HEK293 (cell line): Measurements from ENCODE around the gene LIMCH1.

Source experiments
- CTCF ChIA-PET: fragments of 350-600 bp; formaldehyde crosslinking; extraction: SDS; loops from one replicate; lab custom pipeline; 2021; ENCODE audit warnings: antibody characterized with exemption; lab: Yijun Ruan, JAX
- POLR2A ChIA-PET: fragments of 300-600 bp; formaldehyde crosslinking; extraction: SDS; loops from one replicate; lab custom pipeline; 2020; ENCODE audit warnings: antibody characterized with exemption, inconsistent platforms; lab: Yijun Ruan, JAX
- H3K27ac ChIP-seq: fragments of 200-500 bp; sonication (Bioruptor generic); 2 replicates; pipeline ENCODE4 v1.5.1; 2014; ENCODE audit warnings: low read depth, low read length, control low read depth, inconsistent platforms; ENCODE audit errors: extremely low read depth
- H3K36me3 ChIP-seq, 2 experiments: fragments of 200-500 bp in 1 of 2; sonication (Bioruptor generic) in 1 of 2; 1 replicate in 1 of 2; 2 replicates in 1 of 2; pipeline ENCODE4 v1.5.1; 2014 to 2017; ENCODE audit warnings: inconsistent platforms in 2 of 2, low read length in 2 of 2; ENCODE audit not compliant: control insufficient read depth in 2 of 2, insufficient read depth in 1 of 2
- H3K4me1 ChIP-seq: fragments of 200-500 bp; sonication (Bioruptor generic); 2 replicates; pipeline ENCODE4 v1.5.1; 2014; ENCODE audit warnings: mild to moderate bottlenecking, low read length, inconsistent platforms; ENCODE audit not compliant: control insufficient read depth, insufficient read depth
- H3K4me3 ChIP-seq: 2 replicates; pipeline ENCODE4 v1.5.1; 2011; ENCODE audit warnings: low read depth, mild to moderate bottlenecking, control low read depth, low read length, moderate library complexity
- H3K9me3 ChIP-seq: fragments of 200-500 bp; sonication (Bioruptor generic); 2 replicates; pipeline ENCODE4 v1.5.1; 2014; ENCODE audit warnings: low read depth, low read length, inconsistent platforms; ENCODE audit not compliant: control insufficient read depth, insufficient read depth
- BCL11B ChIP-seq: fragments of 450-650 bp; formaldehyde crosslinking; IDR thresholded peaks from 2 replicates; pipeline ENCODE4 v1.5.1; 2016; ENCODE audit warnings: low read depth, missing biosample characterization, missing genetic modification characterization
- GLI4 ChIP-seq: fragments of 450-650 bp; formaldehyde crosslinking; IDR thresholded peaks from 2 replicates; pipeline ENCODE4 v1.5.1; 2016; ENCODE audit warnings: missing biosample characterization, missing genetic modification characterization
- HOXD13 ChIP-seq: sonication (generic); formaldehyde crosslinking; IDR thresholded peaks from 2 replicates; pipeline ENCODE4 v1.8.0; 2022; ENCODE audit warnings: missing genetic modification reagents, borderline replicate concordance
- PRDM10 ChIP-seq: fragments of 450-650 bp; formaldehyde crosslinking; IDR thresholded peaks from 2 replicates; pipeline ENCODE4 v1.5.1; 2016; ENCODE audit warnings: missing biosample characterization, missing genetic modification characterization
- RBAK ChIP-seq: fragments of 450-650 bp; formaldehyde crosslinking; IDR thresholded peaks from 2 replicates; pipeline ENCODE4 v1.5.1; 2016; ENCODE audit warnings: missing biosample characterization, missing genetic modification characterization
- SCRT2 ChIP-seq: fragments of 450-650 bp; formaldehyde crosslinking; IDR thresholded peaks from 2 replicates; pipeline ENCODE4 v1.5.1; 2016; ENCODE audit warnings: missing biosample characterization, missing genetic modification characterization
- SP7 ChIP-seq: fragments of 450-650 bp; formaldehyde crosslinking; IDR thresholded peaks from 2 replicates; pipeline ENCODE4 v1.5.1; 2016; ENCODE audit warnings: missing biosample characterization, missing genetic modification characterization
- ZBTB8A ChIP-seq: fragments of 450-650 bp; formaldehyde crosslinking; IDR thresholded peaks from 2 replicates; pipeline ENCODE4 v1.5.1; 2016; ENCODE audit warnings: missing biosample characterization, missing genetic modification characterization
- ZNF10 ChIP-seq: fragments of 450-650 bp; formaldehyde crosslinking; IDR thresholded peaks from 2 replicates; pipeline ENCODE4 v1.5.1; 2017; ENCODE audit warnings: missing biosample characterization, missing genetic modification characterization
- ZNF311 ChIP-seq: fragments of 450-650 bp; formaldehyde crosslinking; IDR thresholded peaks from 2 replicates; pipeline ENCODE4 v1.5.1; 2017; ENCODE audit warnings: missing biosample characterization, missing genetic modification characterization, borderline replicate concordance
- ZNF324 ChIP-seq: fragments of 450-650 bp; formaldehyde crosslinking; IDR thresholded peaks from 2 replicates; pipeline ENCODE4 v1.5.1; 2016; ENCODE audit warnings: missing biosample characterization, missing genetic modification characterization
- ZNF354C ChIP-seq: fragments of 450-650 bp; formaldehyde crosslinking; IDR thresholded peaks from 2 replicates; pipeline ENCODE4 v1.5.1; 2016; ENCODE audit warnings: missing biosample characterization, missing genetic modification characterization, low read depth, borderline replicate concordance
- ZNF391 ChIP-seq: fragments of 450-650 bp; formaldehyde crosslinking; IDR thresholded peaks from 2 replicates; pipeline ENCODE4 v1.5.1; 2016; ENCODE audit warnings: low read depth, missing biosample characterization, missing genetic modification characterization, borderline replicate concordance
- ZNF626 ChIP-seq: fragments of 450-650 bp; sonication (Bioruptor Pico); formaldehyde crosslinking; IDR thresholded peaks from 2 replicates; pipeline ENCODE4 v1.5.1; 2018; ENCODE audit warnings: missing biosample characterization, missing genetic modification characterization, inconsistent platforms
- ZNF785 ChIP-seq: fragments of 450-650 bp; formaldehyde crosslinking; IDR thresholded peaks from 2 replicates; pipeline ENCODE4 v1.5.1; 2016; ENCODE audit warnings: missing biosample characterization, missing genetic modification characterization
- ZXDB ChIP-seq: fragments of 450-650 bp; formaldehyde crosslinking; IDR thresholded peaks from 2 replicates; pipeline ENCODE4 v1.5.1; 2016; ENCODE audit warnings: missing biosample characterization, missing genetic modification characterization
- TF ChIP-seq, protein P1 (sequence below): fragments of 450-650 bp; formaldehyde crosslinking; IDR thresholded peaks from 2 replicates; pipeline ENCODE4 v1.5.1; 2016; ENCODE audit warnings: missing biosample characterization, missing genetic modification characterization, borderline replicate concordance
- TF ChIP-seq, protein P2 (sequence below): fragments of 450-650 bp; formaldehyde crosslinking; IDR thresholded peaks from 2 replicates; pipeline ENCODE4 v1.5.1; 2016; ENCODE audit warnings: missing biosample characterization, missing genetic modification characterization

The LIMCH1 gene

GRCh38 chr4:41670530-41670929 lies 132.6 kb downstream of the LIMCH1 start:
- POLR2A ChIA-PET: interaction anchor here (0.7 kb wide), 1 partner anchor 208 kb away, joined by 4 read pairs; no protein-coding TSS in a partner anchor
- TF ChIP-seq SCRT2 (tag by site-specific recombination) (no peak), ZNF354C (tag by site-specific recombination) (no peak), BCL11B (no peak), ZXDB (tag by site-specific recombination) (no peak), ZBTB8A (tag by site-specific recombination) (no peak), ZNF311 (tag by site-specific recombination) (no peak), ZNF785 (tag by site-specific recombination) (no peak), ZNF626 (tag by site-specific recombination) (no peak), RBAK (no peak), ZNF324 (no peak), GLI4 (tag by site-specific recombination) (no peak), ZNF10 (no peak), HOXD13 (CRISPR knock-in tag) (no peak), ZNF391 (no peak)
- TF ChIP-seq, protein P1, sequence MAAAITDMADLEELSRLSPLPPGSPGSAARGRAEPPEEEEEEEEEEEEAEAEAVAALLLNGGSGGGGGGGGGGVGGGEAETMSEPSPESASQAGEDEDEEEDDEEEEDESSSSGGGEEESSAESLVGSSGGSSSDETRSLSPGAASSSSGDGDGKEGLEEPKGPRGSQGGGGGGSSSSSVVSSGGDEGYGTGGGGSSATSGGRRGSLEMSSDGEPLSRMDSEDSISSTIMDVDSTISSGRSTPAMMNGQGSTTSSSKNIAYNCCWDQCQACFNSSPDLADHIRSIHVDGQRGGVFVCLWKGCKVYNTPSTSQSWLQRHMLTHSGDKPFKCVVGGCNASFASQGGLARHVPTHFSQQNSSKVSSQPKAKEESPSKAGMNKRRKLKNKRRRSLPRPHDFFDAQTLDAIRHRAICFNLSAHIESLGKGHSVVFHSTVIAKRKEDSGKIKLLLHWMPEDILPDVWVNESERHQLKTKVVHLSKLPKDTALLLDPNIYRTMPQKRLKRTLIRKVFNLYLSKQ: no peak
- TF ChIP-seq, protein P2, sequence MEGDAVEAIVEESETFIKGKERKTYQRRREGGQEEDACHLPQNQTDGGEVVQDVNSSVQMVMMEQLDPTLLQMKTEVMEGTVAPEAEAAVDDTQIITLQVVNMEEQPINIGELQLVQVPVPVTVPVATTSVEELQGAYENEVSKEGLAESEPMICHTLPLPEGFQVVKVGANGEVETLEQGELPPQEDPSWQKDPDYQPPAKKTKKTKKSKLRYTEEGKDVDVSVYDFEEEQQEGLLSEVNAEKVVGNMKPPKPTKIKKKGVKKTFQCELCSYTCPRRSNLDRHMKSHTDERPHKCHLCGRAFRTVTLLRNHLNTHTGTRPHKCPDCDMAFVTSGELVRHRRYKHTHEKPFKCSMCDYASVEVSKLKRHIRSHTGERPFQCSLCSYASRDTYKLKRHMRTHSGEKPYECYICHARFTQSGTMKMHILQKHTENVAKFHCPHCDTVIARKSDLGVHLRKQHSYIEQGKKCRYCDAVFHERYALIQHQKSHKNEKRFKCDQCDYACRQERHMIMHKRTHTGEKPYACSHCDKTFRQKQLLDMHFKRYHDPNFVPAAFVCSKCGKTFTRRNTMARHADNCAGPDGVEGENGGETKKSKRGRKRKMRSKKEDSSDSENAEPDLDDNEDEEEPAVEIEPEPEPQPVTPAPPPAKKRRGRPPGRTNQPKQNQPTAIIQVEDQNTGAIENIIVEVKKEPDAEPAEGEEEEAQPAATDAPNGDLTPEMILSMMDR (tag by site-specific recombination): no peak
- Histone ChIP-seq H3K9me3 (no peaks in the 10 kb centered on the region), H3K4me1 (no peaks in the 10 kb centered on the region), H3K36me3 (no peaks in the 10 kb centered on the region), H3K27ac (no peak overlapping the region), H3K4me3 (no peak overlapping the region)
- CTCF ChIA-PET: no interaction called here

DNA sequence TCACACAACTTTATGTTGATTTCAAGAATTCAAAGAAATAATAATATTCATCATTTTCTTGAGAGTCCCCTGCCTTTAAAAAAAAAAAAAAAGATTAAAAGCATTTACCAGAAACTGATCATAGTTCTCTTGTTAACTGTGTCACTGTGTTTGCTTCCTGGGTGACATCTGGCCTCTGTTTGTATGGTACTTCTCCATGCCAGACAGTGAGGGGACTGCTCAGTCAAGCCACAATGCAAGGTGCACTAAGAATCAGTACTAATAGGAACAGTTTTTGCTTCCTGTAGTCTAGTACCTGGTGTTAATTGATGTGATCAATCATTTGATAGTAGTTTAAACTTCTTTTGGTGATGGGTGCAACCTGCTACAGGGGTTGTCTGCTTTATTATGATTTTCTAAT lies 133.0 kb downstream of the LIMCH1 start:
- ChIA-PET CTCF (no interaction called here), POLR2A (interaction anchor here (0.7 kb wide), 1 partner anchor 207 kb away, joined by 4 read pairs; no protein-coding TSS in a partner anchor)
- no peak overlapping the region for H3K4me3 ChIP-seq
- H3K9me3 ChIP-seq: no peaks in the 10 kb centered on the region
- TF ChIP-seq PRDM10 (no peak), SP7 (tag by site-specific recombination) (no peak)
- H3K27ac ChIP-seq: no peak overlapping the region
- H3K36me3 ChIP-seq: no peaks in the 10 kb centered on the region
- no peaks in the 10 kb centered on the region for H3K4me1 ChIP-seq
